ENCODE data around the gene GAP43.

Gene GAP43

DNA sequence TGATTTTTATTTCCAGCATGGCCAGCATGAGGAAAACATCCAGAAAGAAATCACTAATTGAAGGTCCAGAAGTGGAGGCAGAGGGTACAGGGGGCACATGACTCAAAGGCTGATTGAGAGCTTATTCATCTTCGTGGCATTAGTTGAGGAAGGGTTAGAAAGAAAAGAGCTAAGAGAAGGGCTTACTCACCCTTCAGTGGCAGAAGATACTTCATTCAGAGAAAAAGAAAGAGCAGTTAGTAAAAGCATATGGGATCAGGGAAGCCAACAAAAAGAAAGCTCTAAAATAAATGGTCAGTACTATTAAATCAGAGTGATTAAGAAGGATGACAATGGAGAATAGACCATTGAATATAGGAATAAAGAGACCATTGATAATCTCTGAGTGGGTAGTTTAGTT, 25.2 kb downstream of the GAP43 start:
- Histone ChIP-seq H3K9me2 (replicated peaks; ENCODE audit: low read depth, low read length) (no peaks in the 10 kb centered on the region), H3K9ac (ENCODE audit: low read depth, low read length, poor library complexity, severe bottlenecking) (no peak overlapping the region), H3K4me2 (ENCODE audit: low read depth, low read length, poor library complexity, severe bottlenecking) (no peak overlapping the region), H3K9me3 (ENCODE audit: insufficient read depth, low read depth, low read length) (no peaks in the 10 kb centered on the region), H2AFZ (ENCODE audit: low read length) (no peak overlapping the region), H3K4me3 (ENCODE audit: low read length, poor library complexity, severe bottlenecking) (no peak overlapping the region), H3F3A (ENCODE audit: low read depth) (no peaks in the 10 kb centered on the region), H3K36me3 (ENCODE audit: insufficient read depth, low read length) (no peaks in the 10 kb centered on the region), H3K79me2 (ENCODE audit: insufficient read depth, low read length) (no peaks in the 10 kb centered on the region), H3K27me3 (ENCODE audit: insufficient read depth, low read length, poor library complexity, severe bottlenecking) (no peaks in the 10 kb centered on the region), H4K20me1 (ENCODE audit: insufficient read depth, low read length, poor library complexity, severe bottlenecking) (no peaks in the 10 kb centered on the region), H3K4me1 (ENCODE audit: insufficient read depth, low read length, poor library complexity, severe bottlenecking) (no peaks in the 10 kb centered on the region)
- no peak for TF ChIP-seq CTCF (conservative IDR thresholded peaks at IDR 0.05; ENCODE audit: low read length)
- TF ChIP-seq EZH2phosphoT487 (IDR thresholded peaks at IDR 0.05; ENCODE audit: borderline replicate concordance): no peak

- Histone ChIP-seq H3K9me3 (ENCODE audit: insufficient read depth, low read depth, low read length) (no peaks in the 10 kb centered on the region), H3K4me3 (ENCODE audit: low read length, poor library complexity, severe bottlenecking) (no peak overlapping the region), H3K9ac (ENCODE audit: low read depth, low read length, poor library complexity, severe bottlenecking) (no peak overlapping the region), H3K27me3 (ENCODE audit: insufficient read depth, low read length, poor library complexity, severe bottlenecking) (no peaks in the 10 kb centered on the region), H3K4me2 (ENCODE audit: low read depth, low read length, poor library complexity, severe bottlenecking) (no peak overlapping the region), H3K79me2 (ENCODE audit: insufficient read depth, low read length) (no peaks in the 10 kb centered on the region), H2AFZ (ENCODE audit: low read length) (no peak overlapping the region), H3K36me3 (ENCODE audit: insufficient read depth, low read length) (no peaks in the 10 kb centered on the region), H3F3A (ENCODE audit: low read depth) (no peaks in the 10 kb centered on the region), H3K4me1 (ENCODE audit: insufficient read depth, low read length, poor library complexity, severe bottlenecking) (no peaks in the 10 kb centered on the region), H3K9me2 (replicated peaks; ENCODE audit: low read depth, low read length) (no peaks in the 10 kb centered on the region), H4K20me1 (ENCODE audit: insufficient read depth, low read length, poor library complexity, severe bottlenecking) (no peaks in the 10 kb centered on the region)
- TF ChIP-seq CTCF (conservative IDR thresholded peaks at IDR 0.05; ENCODE audit: low read length) (no peak), EZH2phosphoT487 (IDR thresholded peaks at IDR 0.05; ENCODE audit: borderline replicate concordance) (no peak)
Measured at GRCh38 chr3:115651087-115651486, 27.8 kb downstream of the GAP43 start.

GRCh38 chr3:115651599-115651998, 28.3 kb downstream of the GAP43 start:
- no peaks in the 10 kb centered on the region for H3K9me3 ChIP-seq (ENCODE audit: insufficient read depth, low read depth, low read length)
- no peak overlapping the region for H3K4me3 ChIP-seq (ENCODE audit: low read length, poor library complexity, severe bottlenecking)
- H3K4me1 ChIP-seq (ENCODE audit: insufficient read depth, low read length, poor library complexity, severe bottlenecking): no peaks in the 10 kb centered on the region
- H3K9ac ChIP-seq (ENCODE audit: low read depth, low read length, poor library complexity, severe bottlenecking): no peak overlapping the region
- H3K79me2 ChIP-seq (ENCODE audit: insufficient read depth, low read length): no peaks in the 10 kb centered on the region
- H3K4me2 ChIP-seq (ENCODE audit: low read depth, low read length, poor library complexity, severe bottlenecking): no peak overlapping the region
- TF ChIP-seq EZH2phosphoT487 (IDR thresholded peaks at IDR 0.05; ENCODE audit: borderline replicate concordance) (no peak), CTCF (conservative IDR thresholded peaks at IDR 0.05; ENCODE audit: low read length) (no peak)
- no peaks in the 10 kb centered on the region for H3F3A ChIP-seq (ENCODE audit: low read depth)
- H3K9me2 ChIP-seq (replicated peaks; ENCODE audit: low read depth, low read length): no peaks in the 10 kb centered on the region
- H2AFZ ChIP-seq (ENCODE audit: low read length): no peak overlapping the region
- H3K27me3 ChIP-seq (ENCODE audit: insufficient read depth, low read length, poor library complexity, severe bottlenecking): no peaks in the 10 kb centered on the region
- no peaks in the 10 kb centered on the region for H4K20me1 ChIP-seq (ENCODE audit: insufficient read depth, low read length, poor library complexity, severe bottlenecking)
- no peaks in the 10 kb centered on the region for H3K36me3 ChIP-seq (ENCODE audit: insufficient read depth, low read length)

Measured in Loucy (cell line).